Measurements from ENCODE around the gene ANKRD24.
"Not testable (repeated sequence)": the region's sequence is repeated elsewhere in the genome, so short reads cannot be mapped to it uniquely, and the experiment has no call there.

DNA sequence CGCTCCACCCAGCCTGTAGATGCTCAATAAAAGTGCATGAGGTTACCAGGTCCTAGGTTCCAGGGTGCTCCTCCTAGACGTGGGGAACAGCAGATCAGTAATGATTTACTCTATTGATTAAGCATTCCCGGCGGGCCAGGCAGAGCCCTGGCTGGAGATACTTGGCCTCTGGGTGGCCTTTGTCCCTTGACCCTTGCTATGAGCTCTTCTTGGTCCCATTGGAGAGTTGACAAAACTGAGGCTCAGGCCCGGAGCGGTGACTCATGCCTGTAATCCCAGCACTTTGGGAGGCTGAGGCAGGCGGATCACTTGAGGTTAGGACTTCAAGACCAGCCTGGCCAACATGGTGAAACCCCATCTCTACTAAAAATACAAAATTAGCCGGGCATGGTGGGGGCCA lies 24.5 kb upstream of the ANKRD24 start:
- TF ChIP-seq, protein P1, sequence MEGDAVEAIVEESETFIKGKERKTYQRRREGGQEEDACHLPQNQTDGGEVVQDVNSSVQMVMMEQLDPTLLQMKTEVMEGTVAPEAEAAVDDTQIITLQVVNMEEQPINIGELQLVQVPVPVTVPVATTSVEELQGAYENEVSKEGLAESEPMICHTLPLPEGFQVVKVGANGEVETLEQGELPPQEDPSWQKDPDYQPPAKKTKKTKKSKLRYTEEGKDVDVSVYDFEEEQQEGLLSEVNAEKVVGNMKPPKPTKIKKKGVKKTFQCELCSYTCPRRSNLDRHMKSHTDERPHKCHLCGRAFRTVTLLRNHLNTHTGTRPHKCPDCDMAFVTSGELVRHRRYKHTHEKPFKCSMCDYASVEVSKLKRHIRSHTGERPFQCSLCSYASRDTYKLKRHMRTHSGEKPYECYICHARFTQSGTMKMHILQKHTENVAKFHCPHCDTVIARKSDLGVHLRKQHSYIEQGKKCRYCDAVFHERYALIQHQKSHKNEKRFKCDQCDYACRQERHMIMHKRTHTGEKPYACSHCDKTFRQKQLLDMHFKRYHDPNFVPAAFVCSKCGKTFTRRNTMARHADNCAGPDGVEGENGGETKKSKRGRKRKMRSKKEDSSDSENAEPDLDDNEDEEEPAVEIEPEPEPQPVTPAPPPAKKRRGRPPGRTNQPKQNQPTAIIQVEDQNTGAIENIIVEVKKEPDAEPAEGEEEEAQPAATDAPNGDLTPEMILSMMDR (IDR thresholded peaks at IDR 0.05; ENCODE audit: insufficient read depth, low read length) = not testable (repeated sequence)
- TF ChIP-seq POLR2AphosphoS5 (IDR thresholded peaks at IDR 0.05; ENCODE audit: low read depth); REST (IDR thresholded peaks at IDR 0.05; ENCODE audit: insufficient replicate concordance, low read depth): not testable (repeated sequence)

Data from HL-60 (cell line).